Activated naive CD4-positive, alpha-beta T cell treated with anti-CD3 and anti-CD28 coated beads for 36 hours (primary cell): ENCODE data around the gene FCN3. TPM values are rescaled to one million over a fixed set of nuclear protein-coding genes. Genes with fewer than 3 reads are reported as not detected.
A peak's percentile ranks its signal among the peaks of the same experiment; 100 is the strongest.

ENCODE experiments used
- CTCF ChIA-PET: fragments of 350-600 bp; sonication (Branson Sonifier 250); formaldehyde crosslinking; loops from one replicate; lab custom pipeline; 2021; ENCODE audit warnings: antibody characterized with exemption; lab: Charles Lee
- DNase-seq: peaks from one replicate; pipeline ENCODE4 v3.0.0-alpha.2; 2020
- H3K27ac Mint-ChIP-seq: one replicate; pipeline ENCODE4 v1.8.0; 2021; ENCODE audit warnings: mild to moderate bottlenecking, mixed read lengths
- H3K27me3 Mint-ChIP-seq: one replicate; pipeline ENCODE4 v1.8.0; 2021; ENCODE audit warnings: low read depth, mixed read lengths
- H3K36me3 Mint-ChIP-seq: one replicate; pipeline ENCODE4 v1.8.0; 2021; ENCODE audit warnings: low read depth, mixed read lengths
- H3K4me1 Mint-ChIP-seq: one replicate; pipeline ENCODE4 v1.8.0; 2021; ENCODE audit warnings: low read depth, mixed read lengths
- H3K4me3 Mint-ChIP-seq: one replicate; pipeline ENCODE4 v1.8.0; 2021; ENCODE audit warnings: mild to moderate bottlenecking, moderate library complexity, mixed read lengths
- H3K9me3 Mint-ChIP-seq: one replicate; pipeline ENCODE4 v1.8.0; 2021; ENCODE audit warnings: mixed read lengths
- intact Hi-C: fragments of 100-400 bp; cut with micrococcal nuclease; formaldehyde crosslinking; loops from one replicate; pipeline ENCODE4 v1.15.1; 2023
- total RNA-seq, 2 experiments: library from RNA; stranded (reverse); gene quantifications; one replicate each; pipeline ENCODE4 v1.2.3, GENCODE V29; 2021

Gene FCN3
- total RNA-seq, 2 experiments from 2014 or later: not detected

GRCh38 chr1:27327964-27328363, 46.7 kb downstream of the FCN3 start:
- H3K36me3 Mint-ChIP-seq: peaks cover 20% of the 10 kb centered on the region
- peaks cover 65% of the 10 kb centered on the region for H3K4me1 Mint-ChIP-seq
- CTCF ChIA-PET: interaction anchor here (1.0 to 2.1 kb wide), 4 partner anchors 27 to 67 kb away, joined by 3 to 8 read pairs (median 7); no protein-coding TSS in a partner anchor
- H3K9me3 Mint-ChIP-seq: no peaks in the 10 kb centered on the region
- H3K4me3 Mint-ChIP-seq: no peak overlapping the region
- intact Hi-C loops: no loop called here
- DNase-seq: no peak
- H3K27ac Mint-ChIP-seq: peak overlapping the region; percentile 59
- H3K27me3 Mint-ChIP-seq: no peaks in the 10 kb centered on the region

GRCh38 chr1:27325286-27325685, 49.3 kb downstream of the FCN3 start:
- peak overlapping the region; percentile 9 for H3K27ac Mint-ChIP-seq
- no peak for DNase-seq
- peaks cover 65% of the 10 kb centered on the region for H3K4me1 Mint-ChIP-seq
- H3K9me3 Mint-ChIP-seq: no peaks in the 10 kb centered on the region
- CTCF ChIA-PET: no interaction called here
- H3K36me3 Mint-ChIP-seq: peaks cover 13% of the 10 kb centered on the region
- intact Hi-C loops: no loop called here
- no peak overlapping the region for H3K4me3 Mint-ChIP-seq
- no peaks in the 10 kb centered on the region for H3K27me3 Mint-ChIP-seq

- DNase-seq: no peak
- CTCF ChIA-PET: interaction anchor here (0.6 to 2.0 kb wide), 9 partner anchors 10 to 449 kb away, joined by 3 to 22 read pairs (median 3); no protein-coding TSS in a partner anchor
- H3K36me3 Mint-ChIP-seq: peaks cover 9% of the 10 kb centered on the region
- H3K4me3 Mint-ChIP-seq: peak overlapping the region; percentile 94
- H3K9me3 Mint-ChIP-seq: no peaks in the 10 kb centered on the region
- no peaks in the 10 kb centered on the region for H3K27me3 Mint-ChIP-seq
- H3K4me1 Mint-ChIP-seq: peaks cover 48% of the 10 kb centered on the region
- intact Hi-C loops: loop anchor here (1.0 to 2.0 kb wide), 5 partner anchors 19 to 168 kb away; partner anchors contain the start of genes GPR3, MAP3K6, SLC9A1 and WASF2
- peak overlapping the region; percentile 86 for H3K27ac Mint-ChIP-seq
Measured at GRCh38 chr1:27322569-27323240, 51.9 kb downstream of the FCN3 start.

- H3K27ac Mint-ChIP-seq: peak within 1 kb of the TSS; percentile 86
- peak; percentile 98 for DNase-seq
- peaks cover 7% of the 10 kb centered on the region for H3K36me3 Mint-ChIP-seq
- no peaks in the 10 kb centered on the region for H3K27me3 Mint-ChIP-seq
- H3K4me1 Mint-ChIP-seq: peaks cover 45% of the 10 kb centered on the region
- CTCF ChIA-PET: interaction anchor here (0.6 to 2.0 kb wide), 4 partner anchors 11 to 449 kb away, joined by 3 to 22 read pairs (median 4); no protein-coding TSS in a partner anchor
- intact Hi-C loops: loop anchor here (1.0 to 2.0 kb wide), 5 partner anchors 19 to 168 kb away; partner anchors contain the start of genes GPR3, MAP3K6, SLC9A1 and WASF2
- H3K4me3 Mint-ChIP-seq: peak within 1 kb of the TSS; percentile 94
- H3K9me3 Mint-ChIP-seq: no peaks in the 10 kb centered on the region
Measured at GRCh38 chr1:27321813-27322568, 52.6 kb downstream of the FCN3 start, which contains the start of gene TMEM222. TSS of gene TMEM222 (plus strand) at chr1:27322163. CDS start at chr1:27322198, 35 bp downstream.

Other genes starting within 250 kb of the FCN3 start
- 10 to 100 TPM; 15.4 to 16.5 TPM for gene SLC9A1, start 219.7 kb downstream of the FCN3 start, total RNA-seq
- 10 to 100 TPM; 22.6 to 22.9 TPM for gene WDTC1, start 140.2 kb downstream of the FCN3 start, total RNA-seq
- gene TMEM222, start 52.7 kb downstream of the FCN3 start, total RNA-seq: 10 to 100 TPM; 22.0 to 22.8 TPM
- 10 to 100 TPM; 28.5 to 29.2 TPM for gene SYTL1, start 32.8 kb downstream of the FCN3 start, total RNA-seq
- gene MAP3K6, start 7.9 kb downstream of the FCN3 start, total RNA-seq: 1 to 10 TPM; 5.2 to 5.3 TPM
- gene CD164L2, start 8.5 kb upstream of the FCN3 start, total RNA-seq: not detected
- under 1 TPM; 0.64 to 0.74 TPM for gene GPR3, start 17.8 kb upstream of the FCN3 start, total RNA-seq
- 100 to 1,000 TPM; 105 to 106 TPM for gene WASF2, start 115.3 kb upstream of the FCN3 start, total RNA-seq
- gene AHDC1, start 229.3 kb upstream of the FCN3 start, total RNA-seq: 10 to 100 TPM in 1 of 2 experiments, 1 to 10 TPM in 1; 7.7 to 10.1 TPM